GM19467 (cell line): ENCODE results near the gene SPOCK1.

Source experiments
- ATAC-seq: cut with Tn5 transposase; IDR thresholded peaks from one replicate; pipeline ENCODE4 v1.9.1; 2021; ENCODE audit warnings: mild to moderate bottlenecking, moderate library complexity; ENCODE audit not compliant: unreplicated experiment

The SPOCK1 gene

GRCh38 chr5:137129886-137130680 is 369.0 kb downstream of the SPOCK1 start:
- no peak for ATAC-seq

GRCh38 chr5:137128012-137128411 is 371.1 kb downstream of the SPOCK1 start:
- no peak for ATAC-seq

GRCh38 chr5:137126829-137127228 is 372.3 kb downstream of the SPOCK1 start:
- no peak for ATAC-seq

- no peak for ATAC-seq
These were observed 376.6 kb downstream of the SPOCK1 start for GRCh38 chr5:137122558-137122957.

GRCh38 chr5:137122075-137122474 is 377.1 kb downstream of the SPOCK1 start:
- no peak for ATAC-seq

- ATAC-seq = no peak
These were observed 379.8 kb downstream of the SPOCK1 start for GRCh38 chr5:137119321-137119720.

GRCh38 chr5:137118629-137119028 is 380.5 kb downstream of the SPOCK1 start:
- ATAC-seq = no peak

- no peak for ATAC-seq
These were observed 384.0 kb downstream of the SPOCK1 start for GRCh38 chr5:137115152-137115551.

- ATAC-seq = no peak
These were observed 384.6 kb downstream of the SPOCK1 start for GRCh38 chr5:137114529-137114928.

- no peak for ATAC-seq
These were observed 385.2 kb downstream of the SPOCK1 start for GRCh38 chr5:137113939-137114338.

- ATAC-seq = no peak
These were observed 386.0 kb downstream of the SPOCK1 start for GRCh38 chr5:137113161-137113560.

- no peak for ATAC-seq
These were observed 393.6 kb downstream of the SPOCK1 start for GRCh38 chr5:137105351-137106035.

- ATAC-seq = no peak
These were observed 397.6 kb downstream of the SPOCK1 start for GRCh38 chr5:137101544-137101943.

GRCh38 chr5:137099651-137100050 is 399.5 kb downstream of the SPOCK1 start:
- ATAC-seq = no peak

- no peak for ATAC-seq
These were observed 400.5 kb downstream of the SPOCK1 start for GRCh38 chr5:137098663-137099062.

- no peak for ATAC-seq
These were observed 400.9 kb downstream of the SPOCK1 start for GRCh38 chr5:137098238-137098637.

- no peak for ATAC-seq
These were observed 401.9 kb downstream of the SPOCK1 start for GRCh38 chr5:137097203-137097602.

GRCh38 chr5:137096149-137097103 is 402.7 kb downstream of the SPOCK1 start:
- no peak for ATAC-seq

- ATAC-seq = no peak
These were observed 403.5 kb downstream of the SPOCK1 start for GRCh38 chr5:137095597-137095996.

GRCh38 chr5:137092831-137093230 is 406.3 kb downstream of the SPOCK1 start:
- no peak for ATAC-seq

GRCh38 chr5:137091472-137091871 is 407.7 kb downstream of the SPOCK1 start:
- no peak for ATAC-seq
